WTC11 (cell line): ENCODE data around the gene KRT10. TPM values are rescaled to one million over a fixed set of nuclear protein-coding genes. Genes with fewer than 3 reads are reported as not detected.

ENCODE experiments used
- ATAC-seq: fragments of 200-7000 bp; cut with Tn5 transposase; 2 replicates; pipeline ENCODE4 v1.10.0; 2021; ENCODE audit warnings: mild to moderate bottlenecking, moderate library complexity
- CTCF ChIA-PET: fragments of 300-600 bp; sonication (Branson Sonifier 250); formaldehyde crosslinking; loops from one replicate; lab custom pipeline; 2021; ENCODE audit warnings: antibody characterized with exemption; lab: Charles Lee
- POLR2A ChIA-PET: fragments of 350-600 bp; sonication (Branson Sonifier 250); formaldehyde crosslinking; loops from one replicate; lab custom pipeline; 2021; ENCODE audit warnings: antibody characterized with exemption; lab: Charles Lee
- DNase-seq: peaks from one replicate; pipeline ENCODE4 v3.0.0; 2021; ENCODE audit warnings: low spot score
- H3K27ac Mint-ChIP-seq: 2 replicates; pipeline ENCODE4 v1.8.0; 2021; ENCODE audit warnings: mixed read lengths
- H3K27me3 Mint-ChIP-seq: 2 replicates; pipeline ENCODE4 v1.8.0; 2021; ENCODE audit warnings: low read depth, mild to moderate bottlenecking, moderate library complexity, mixed read lengths
- H3K36me3 Mint-ChIP-seq: 2 replicates; pipeline ENCODE4 v1.8.0; 2021; ENCODE audit warnings: mixed read lengths
- H3K4me1 Mint-ChIP-seq: 2 replicates; pipeline ENCODE4 v1.8.0; 2022; ENCODE audit warnings: mixed read lengths
- H3K4me3 Mint-ChIP-seq: 2 replicates; pipeline ENCODE4 v1.8.0; 2021; ENCODE audit warnings: mild to moderate bottlenecking, moderate library complexity, mixed read lengths
- H3K9me3 Mint-ChIP-seq: 2 replicates; pipeline ENCODE4 v1.8.0; 2021; ENCODE audit warnings: mixed read lengths
- NFE2L1 ChIP-seq: sonication (generic); formaldehyde crosslinking; IDR thresholded peaks from 2 replicates; pipeline ENCODE4 v1.8.1; 2023; ENCODE audit warnings: missing genetic modification reagents
- OVOL2 ChIP-seq: fragments of 250-450 bp; sonication (Bioruptor Pico); IDR thresholded peaks from 2 replicates; pipeline ENCODE4 v1.9.0; 2021; ENCODE audit warnings: mild to moderate bottlenecking, borderline replicate concordance
- ZNF121 ChIP-seq: sonication (generic); formaldehyde crosslinking; IDR thresholded peaks from 2 replicates; pipeline ENCODE4 v1.8.0; 2023; ENCODE audit warnings: missing genetic modification reagents
- ZNF416 ChIP-seq: fragments of 250-450 bp; sonication (Bioruptor Pico); IDR thresholded peaks from 2 replicates; pipeline ENCODE4 v1.9.0; 2021; ENCODE audit warnings: mild to moderate bottlenecking, inconsistent platforms
- ZNF423 ChIP-seq: fragments of 250-450 bp; sonication (Bioruptor Pico); IDR thresholded peaks from 2 replicates; pipeline ENCODE4 v2.1.2; 2022; ENCODE audit warnings: mild to moderate bottlenecking, moderate library complexity
- total RNA-seq: library from RNA; stranded (reverse); gene quantifications from 3 replicates; pipeline ENCODE4 v1.2.3, GENCODE V29; 2021
- TF ChIP-seq, protein P1 (sequence below): fragments of 250-450 bp; sonication (Bioruptor Pico); IDR thresholded peaks from 2 replicates; pipeline ENCODE4 v1.9.0; 2021; ENCODE audit warnings: mild to moderate bottlenecking
- TF ChIP-seq, protein P2 (sequence below): fragments of 250-450 bp; sonication (Bioruptor Pico); IDR thresholded peaks from 2 replicates; pipeline ENCODE4 v1.8.0; 2021; ENCODE audit warnings: mild to moderate bottlenecking
- TF ChIP-seq, protein P3 (sequence below): sonication (generic); formaldehyde crosslinking; IDR thresholded peaks from 2 replicates; pipeline ENCODE4 v1.8.1; 2023; ENCODE audit warnings: mild to moderate bottlenecking, missing genetic modification reagents, borderline replicate concordance
- TF ChIP-seq, protein P4 (sequence below): sonication (generic); formaldehyde crosslinking; IDR thresholded peaks from 2 replicates; pipeline ENCODE4 v1.8.1; 2023; ENCODE audit warnings: mild to moderate bottlenecking, missing genetic modification reagents, moderate library complexity
- TF ChIP-seq, protein P5 (sequence below): fragments of 250-450 bp; sonication (Bioruptor Pico); conservative IDR thresholded peaks from 2 replicates; pipeline ENCODE4 v1.9.0; 2021; ENCODE audit warnings: mild to moderate bottlenecking

KRT10 gene
- total RNA-seq, 1 experiment from 2014 or later = 23.2 TPM

DNA sequence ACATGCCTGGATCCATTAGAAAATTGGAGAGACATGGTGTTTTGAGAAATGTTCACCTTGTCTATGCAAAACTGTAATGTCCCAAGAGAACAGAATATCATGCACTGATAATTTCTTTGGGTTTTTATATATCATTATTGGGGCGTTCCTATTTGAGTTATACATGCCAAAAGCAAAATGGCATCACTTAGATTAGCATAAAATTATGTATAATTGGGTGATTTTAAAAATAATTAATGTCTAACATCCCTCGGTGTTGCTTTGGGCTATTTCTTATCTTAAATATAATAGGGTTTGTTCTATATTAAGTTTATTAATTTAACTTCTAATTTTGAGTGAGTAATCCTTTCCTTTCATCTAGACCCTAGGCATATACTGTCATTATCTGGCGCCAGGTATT is 22.6 kb downstream of the KRT10 start, which contains the start of gene KRT28:
TSS of gene KRT28 (minus strand) at position 101 of the 400 bp plus-strand sequence. CDS start at position 35, 66 bp downstream.
- Mint-ChIP-seq H3K27ac (no peak within 1 kb of the TSS), H3K9me3 (no peaks in the 10 kb centered on the region), H3K36me3 (no peaks in the 10 kb centered on the region), H3K4me3 (no peak within 1 kb of the TSS), H3K4me1 (peaks cover 4% of the 10 kb centered on the region), H3K27me3 (peaks cover 9% of the 10 kb centered on the region)
- TF ChIP-seq, protein P1, sequence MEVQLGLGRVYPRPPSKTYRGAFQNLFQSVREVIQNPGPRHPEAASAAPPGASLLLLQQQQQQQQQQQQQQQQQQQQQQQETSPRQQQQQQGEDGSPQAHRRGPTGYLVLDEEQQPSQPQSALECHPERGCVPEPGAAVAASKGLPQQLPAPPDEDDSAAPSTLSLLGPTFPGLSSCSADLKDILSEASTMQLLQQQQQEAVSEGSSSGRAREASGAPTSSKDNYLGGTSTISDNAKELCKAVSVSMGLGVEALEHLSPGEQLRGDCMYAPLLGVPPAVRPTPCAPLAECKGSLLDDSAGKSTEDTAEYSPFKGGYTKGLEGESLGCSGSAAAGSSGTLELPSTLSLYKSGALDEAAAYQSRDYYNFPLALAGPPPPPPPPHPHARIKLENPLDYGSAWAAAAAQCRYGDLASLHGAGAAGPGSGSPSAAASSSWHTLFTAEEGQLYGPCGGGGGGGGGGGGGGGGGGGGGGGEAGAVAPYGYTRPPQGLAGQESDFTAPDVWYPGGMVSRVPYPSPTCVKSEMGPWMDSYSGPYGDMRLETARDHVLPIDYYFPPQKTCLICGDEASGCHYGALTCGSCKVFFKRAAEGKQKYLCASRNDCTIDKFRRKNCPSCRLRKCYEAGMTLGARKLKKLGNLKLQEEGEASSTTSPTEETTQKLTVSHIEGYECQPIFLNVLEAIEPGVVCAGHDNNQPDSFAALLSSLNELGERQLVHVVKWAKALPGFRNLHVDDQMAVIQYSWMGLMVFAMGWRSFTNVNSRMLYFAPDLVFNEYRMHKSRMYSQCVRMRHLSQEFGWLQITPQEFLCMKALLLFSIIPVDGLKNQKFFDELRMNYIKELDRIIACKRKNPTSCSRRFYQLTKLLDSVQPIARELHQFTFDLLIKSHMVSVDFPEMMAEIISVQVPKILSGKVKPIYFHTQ (CRISPR knock-in tag) = no peak
- TF ChIP-seq, protein P2, sequence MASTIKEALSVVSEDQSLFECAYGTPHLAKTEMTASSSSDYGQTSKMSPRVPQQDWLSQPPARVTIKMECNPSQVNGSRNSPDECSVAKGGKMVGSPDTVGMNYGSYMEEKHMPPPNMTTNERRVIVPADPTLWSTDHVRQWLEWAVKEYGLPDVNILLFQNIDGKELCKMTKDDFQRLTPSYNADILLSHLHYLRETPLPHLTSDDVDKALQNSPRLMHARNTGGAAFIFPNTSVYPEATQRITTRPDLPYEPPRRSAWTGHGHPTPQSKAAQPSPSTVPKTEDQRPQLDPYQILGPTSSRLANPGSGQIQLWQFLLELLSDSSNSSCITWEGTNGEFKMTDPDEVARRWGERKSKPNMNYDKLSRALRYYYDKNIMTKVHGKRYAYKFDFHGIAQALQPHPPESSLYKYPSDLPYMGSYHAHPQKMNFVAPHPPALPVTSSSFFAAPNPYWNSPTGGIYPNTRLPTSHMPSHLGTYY = no peak
- TF ChIP-seq ZNF423 (CRISPR knock-in tag) = no peak
- TF ChIP-seq, protein P3, sequence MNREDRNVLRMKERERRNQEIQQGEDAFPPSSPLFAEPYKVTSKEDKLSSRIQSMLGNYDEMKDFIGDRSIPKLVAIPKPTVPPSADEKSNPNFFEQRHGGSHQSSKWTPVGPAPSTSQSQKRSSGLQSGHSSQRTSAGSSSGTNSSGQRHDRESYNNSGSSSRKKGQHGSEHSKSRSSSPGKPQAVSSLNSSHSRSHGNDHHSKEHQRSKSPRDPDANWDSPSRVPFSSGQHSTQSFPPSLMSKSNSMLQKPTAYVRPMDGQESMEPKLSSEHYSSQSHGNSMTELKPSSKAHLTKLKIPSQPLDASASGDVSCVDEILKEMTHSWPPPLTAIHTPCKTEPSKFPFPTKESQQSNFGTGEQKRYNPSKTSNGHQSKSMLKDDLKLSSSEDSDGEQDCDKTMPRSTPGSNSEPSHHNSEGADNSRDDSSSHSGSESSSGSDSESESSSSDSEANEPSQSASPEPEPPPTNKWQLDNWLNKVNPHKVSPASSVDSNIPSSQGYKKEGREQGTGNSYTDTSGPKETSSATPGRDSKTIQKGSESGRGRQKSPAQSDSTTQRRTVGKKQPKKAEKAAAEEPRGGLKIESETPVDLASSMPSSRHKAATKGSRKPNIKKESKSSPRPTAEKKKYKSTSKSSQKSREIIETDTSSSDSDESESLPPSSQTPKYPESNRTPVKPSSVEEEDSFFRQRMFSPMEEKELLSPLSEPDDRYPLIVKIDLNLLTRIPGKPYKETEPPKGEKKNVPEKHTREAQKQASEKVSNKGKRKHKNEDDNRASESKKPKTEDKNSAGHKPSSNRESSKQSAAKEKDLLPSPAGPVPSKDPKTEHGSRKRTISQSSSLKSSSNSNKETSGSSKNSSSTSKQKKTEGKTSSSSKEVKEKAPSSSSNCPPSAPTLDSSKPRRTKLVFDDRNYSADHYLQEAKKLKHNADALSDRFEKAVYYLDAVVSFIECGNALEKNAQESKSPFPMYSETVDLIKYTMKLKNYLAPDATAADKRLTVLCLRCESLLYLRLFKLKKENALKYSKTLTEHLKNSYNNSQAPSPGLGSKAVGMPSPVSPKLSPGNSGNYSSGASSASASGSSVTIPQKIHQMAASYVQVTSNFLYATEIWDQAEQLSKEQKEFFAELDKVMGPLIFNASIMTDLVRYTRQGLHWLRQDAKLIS (CRISPR knock-in tag) = no peak
- TF ChIP-seq ZNF416 (CRISPR knock-in tag) = no peak
- no peak for TF ChIP-seq ZNF121 (CRISPR knock-in tag)
- TF ChIP-seq NFE2L1 = no peak
- TF ChIP-seq, protein P4, sequence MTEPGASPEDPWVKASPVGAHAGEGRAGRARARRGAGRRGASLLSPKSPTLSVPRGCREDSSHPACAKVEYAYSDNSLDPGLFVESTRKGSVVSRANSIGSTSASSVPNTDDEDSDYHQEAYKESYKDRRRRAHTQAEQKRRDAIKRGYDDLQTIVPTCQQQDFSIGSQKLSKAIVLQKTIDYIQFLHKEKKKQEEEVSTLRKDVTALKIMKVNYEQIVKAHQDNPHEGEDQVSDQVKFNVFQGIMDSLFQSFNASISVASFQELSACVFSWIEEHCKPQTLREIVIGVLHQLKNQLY (CRISPR knock-in tag) = no peak
- TF ChIP-seq, protein P5, sequence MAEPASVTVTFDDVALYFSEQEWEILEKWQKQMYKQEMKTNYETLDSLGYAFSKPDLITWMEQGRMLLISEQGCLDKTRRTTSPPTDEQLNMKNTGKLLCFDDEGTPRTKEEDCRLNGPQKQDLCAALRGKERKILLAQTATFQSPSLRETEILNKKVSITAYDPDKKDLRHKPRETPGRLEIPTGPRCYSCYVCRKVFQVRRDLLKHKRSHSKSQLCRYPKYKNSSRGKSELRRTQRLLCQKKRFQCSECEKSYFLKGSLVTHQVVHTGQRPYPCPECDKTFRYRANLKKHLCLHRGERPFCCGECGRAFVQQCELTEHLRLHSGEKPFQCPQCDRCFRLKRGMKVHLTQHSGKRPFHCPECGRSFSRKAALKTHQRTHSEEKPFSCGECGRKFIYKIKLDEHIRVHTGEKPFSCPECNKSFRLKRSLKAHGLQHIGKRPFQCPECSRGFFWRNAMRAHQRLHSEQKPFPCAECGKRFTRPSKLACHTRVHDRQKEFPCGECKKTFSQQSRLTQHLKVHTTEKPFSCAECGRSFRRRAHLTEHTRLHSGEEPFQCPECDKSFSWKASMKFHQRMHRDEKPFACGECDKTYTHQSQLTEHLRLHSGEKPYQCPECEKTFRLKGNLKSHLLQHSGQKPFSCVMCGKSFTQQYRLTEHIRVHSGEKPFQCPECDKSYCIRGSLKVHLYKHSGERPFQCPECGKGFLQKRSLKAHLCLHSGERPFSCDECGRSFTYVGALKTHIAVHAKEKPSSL (CRISPR knock-in tag) = no peak
- ATAC-seq (no peak), DNase-seq (no peak)
- ChIA-PET POLR2A (no interaction called here), CTCF (no interaction called here)

DNA sequence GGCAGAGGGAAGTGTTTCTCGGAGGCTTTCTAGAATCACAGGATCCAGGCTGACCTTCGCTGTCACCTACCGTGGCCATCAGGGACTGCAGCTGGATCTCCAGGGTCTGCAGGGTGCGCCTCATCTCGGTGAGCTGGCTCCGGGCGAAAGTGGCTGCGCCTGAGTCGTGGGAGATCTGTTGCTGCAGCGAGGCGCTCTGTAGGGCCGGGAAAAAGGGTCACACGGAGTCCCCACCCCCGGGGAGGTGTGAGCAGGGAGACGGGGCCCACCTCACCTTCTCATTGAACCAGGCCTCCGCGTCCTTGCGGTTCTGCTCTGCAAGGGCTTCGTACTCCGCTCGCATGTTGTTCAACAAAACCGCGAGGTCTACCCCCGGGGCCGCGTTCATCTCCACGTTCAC is 25.6 kb downstream of the KRT10 start:
- no peak for TF ChIP-seq OVOL2 (CRISPR knock-in tag)

More for the DNA sequence above, 25.6 kb downstream of the KRT10 start:
- ATAC-seq (peak; percentile 61), DNase-seq (peak; percentile 33)
- no peak overlapping the region for H3K27ac Mint-ChIP-seq
- H3K36me3 Mint-ChIP-seq = no peaks in the 10 kb centered on the region
- POLR2A ChIA-PET = no interaction called here
- peaks cover 9% of the 10 kb centered on the region for H3K27me3 Mint-ChIP-seq
- H3K4me1 Mint-ChIP-seq = no peaks in the 10 kb centered on the region
- H3K9me3 Mint-ChIP-seq = no peaks in the 10 kb centered on the region
- H3K4me3 Mint-ChIP-seq = no peak overlapping the region
- CTCF ChIA-PET = interaction anchor here (0.5 to 1.7 kb wide), 5 partner anchors 104 to 866 kb away, joined by 3 to 14 read pairs (median 3); no protein-coding TSS in a partner anchor
